ENCODE measurements around the gene OVOL1.

Gene OVOL1

DNA sequence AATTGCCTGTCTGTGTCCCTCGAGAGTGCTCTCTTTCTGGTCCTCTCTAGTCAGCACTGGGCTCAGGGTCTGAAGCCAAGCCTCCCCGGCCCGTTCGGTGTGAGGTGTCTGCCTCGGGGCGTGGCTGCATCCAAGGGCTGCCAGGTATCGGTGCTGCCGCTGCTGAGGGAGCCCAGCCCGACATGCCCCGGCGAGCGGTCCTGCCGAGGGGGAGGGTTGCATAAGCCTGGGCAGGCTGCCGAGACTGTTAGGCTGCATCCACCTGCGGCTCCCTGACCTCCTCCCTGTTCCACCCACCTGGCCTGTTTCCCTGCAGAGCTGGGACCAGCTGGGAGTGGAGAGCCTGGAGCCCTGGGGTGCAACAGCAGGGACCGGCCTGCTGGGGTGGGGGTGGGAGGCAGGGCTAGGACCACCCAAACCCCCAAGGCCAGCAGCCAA lies 6.3 kb downstream of the OVOL1 start:
- no peak for DNase-seq

DNA sequence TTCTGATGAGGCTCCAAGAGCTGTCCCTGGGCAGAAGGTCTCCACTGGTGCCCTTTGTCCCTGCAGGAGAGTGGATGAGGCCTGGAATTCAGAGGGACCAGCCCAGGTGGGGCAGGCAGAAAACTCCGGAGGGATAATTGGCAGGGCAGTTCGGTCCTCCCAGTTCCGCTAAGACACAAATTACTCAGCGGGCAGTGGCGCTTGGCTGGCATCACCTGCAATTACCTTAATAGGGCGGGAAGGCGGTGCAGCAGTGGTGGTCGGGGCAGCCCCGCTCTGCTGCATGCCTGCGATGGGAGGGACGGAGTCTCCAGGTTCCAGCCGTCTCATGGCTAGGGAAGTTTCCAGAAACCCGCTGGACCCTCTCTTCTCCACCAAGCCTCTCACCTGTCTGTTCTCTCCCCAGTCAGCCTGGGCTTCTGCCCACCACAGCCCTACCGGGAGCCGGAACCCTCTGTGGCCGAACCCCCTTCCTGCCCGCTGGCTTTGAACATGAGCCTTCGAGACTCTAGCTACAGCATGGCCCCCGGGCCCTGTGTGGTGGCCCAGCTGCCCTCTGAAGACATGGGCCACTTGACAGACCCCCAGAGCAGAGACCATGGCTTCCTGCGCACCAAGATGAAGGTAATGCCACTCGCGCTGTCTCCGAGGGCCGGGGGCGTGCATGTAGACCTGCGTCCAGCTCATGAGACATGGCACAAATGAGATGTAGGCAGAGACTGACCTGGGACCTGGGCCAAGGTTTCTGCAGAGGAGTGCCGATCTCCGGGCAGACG lies 7.0 kb downstream of the OVOL1 start:
- DNase-seq: no peak

- DNase-seq: no peak
Measured at GRCh38 chr11:65794570-65795510, 8.0 kb downstream of the OVOL1 start.

GRCh38 chr11:65796726-65797601 lies 10.1 kb downstream of the OVOL1 start:
- DNase-seq: no peak

- DNase-seq: no peak
Measured at GRCh38 chr11:65797711-65798110, 10.8 kb downstream of the OVOL1 start.

GRCh38 chr11:65798882-65799281 lies 12.0 kb downstream of the OVOL1 start:
- DNase-seq: no peak

DNA sequence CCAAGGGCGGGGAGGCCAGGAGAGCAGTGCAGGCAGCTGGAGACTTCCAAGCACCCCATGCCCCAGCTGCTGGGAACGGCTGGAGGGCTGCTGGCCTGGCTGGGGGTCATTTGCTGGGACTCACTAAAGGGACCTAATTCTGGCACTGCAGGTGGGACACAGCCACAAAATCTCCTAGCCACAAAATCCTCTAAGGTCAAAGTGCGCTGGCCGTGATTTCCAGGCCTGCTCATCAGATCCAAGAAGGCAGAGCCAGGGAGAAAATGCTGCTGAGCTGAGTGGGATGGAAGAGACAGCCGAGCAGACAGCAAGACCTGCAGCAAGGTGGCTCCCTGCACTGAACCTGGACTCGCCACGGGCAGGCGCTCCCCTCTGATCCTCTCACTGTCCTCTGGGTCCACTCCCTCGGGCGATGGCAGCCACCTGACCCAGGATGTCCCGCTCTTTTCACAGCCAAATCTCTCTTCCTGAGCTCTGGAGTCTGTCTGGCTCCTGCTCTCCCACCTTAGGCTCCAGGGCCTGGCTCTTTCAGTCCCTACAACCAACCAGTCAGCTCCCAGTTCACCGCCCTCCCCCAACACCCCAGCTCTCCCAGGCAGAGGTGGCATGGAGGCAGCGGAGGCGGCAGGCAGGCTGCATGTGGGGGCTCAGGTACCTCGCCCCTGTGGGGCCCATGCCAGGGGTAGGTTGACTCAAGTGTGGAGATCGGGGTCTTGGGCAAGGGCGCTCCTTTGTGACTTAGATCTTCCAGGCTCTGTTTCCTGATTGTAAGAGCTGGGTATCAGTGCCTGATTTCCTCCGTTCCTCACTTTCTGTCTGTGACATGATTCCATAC lies 14.5 kb downstream of the OVOL1 start:
- no peak for DNase-seq

GRCh38 chr11:65802841-65803240 lies 16.0 kb downstream of the OVOL1 start:
- no peak for DNase-seq

GRCh38 chr11:65803797-65804492 lies 17.1 kb downstream of the OVOL1 start:
- DNase-seq: no peak

GRCh38 chr11:65806979-65807378 lies 20.1 kb downstream of the OVOL1 start:
- no peak for DNase-seq

GRCh38 chr11:65808744-65809341 lies 22.0 kb downstream of the OVOL1 start:
- no peak for DNase-seq

- DNase-seq: no peak
Measured at GRCh38 chr11:65809496-65809895, 22.6 kb downstream of the OVOL1 start.

DNA sequence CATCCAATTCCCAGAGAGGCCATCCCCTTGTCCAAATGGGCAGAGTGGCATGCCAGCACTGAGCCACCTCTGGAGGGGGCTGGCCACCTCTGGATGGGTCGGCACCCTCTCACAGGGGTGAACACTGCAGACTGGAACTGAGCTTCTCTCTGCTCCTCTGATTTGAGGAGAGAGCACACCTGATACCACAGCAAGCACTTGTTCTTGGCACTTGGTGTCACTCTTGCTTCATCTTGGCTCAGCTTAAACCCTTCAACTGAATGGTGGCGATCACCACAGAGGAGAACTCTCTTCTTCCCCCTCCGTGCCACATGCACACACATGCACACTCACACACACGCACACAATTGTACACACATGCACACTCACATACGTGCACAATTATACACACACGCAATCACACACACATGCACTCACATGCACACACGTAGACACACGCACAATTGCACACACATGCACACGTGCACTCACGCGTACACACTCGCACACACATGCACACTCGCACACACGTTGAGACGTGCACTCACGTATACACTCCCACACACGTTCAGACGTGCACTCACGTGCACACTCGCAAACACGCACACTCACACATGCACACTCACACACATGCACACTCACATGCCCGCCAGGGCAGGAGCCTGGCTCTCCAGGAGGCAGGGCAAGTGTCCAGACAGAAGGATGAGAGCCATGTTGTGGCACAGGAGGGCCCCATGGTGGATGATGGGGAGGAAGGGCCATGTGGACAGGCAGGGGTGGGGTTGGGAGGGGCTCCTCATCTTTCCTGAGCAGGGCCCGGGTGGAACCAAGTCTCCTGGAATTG lies 23.4 kb downstream of the OVOL1 start:
- DNase-seq: no peak

- DNase-seq: no peak
Measured at GRCh38 chr11:65811764-65812475, 25.1 kb downstream of the OVOL1 start.

DNA sequence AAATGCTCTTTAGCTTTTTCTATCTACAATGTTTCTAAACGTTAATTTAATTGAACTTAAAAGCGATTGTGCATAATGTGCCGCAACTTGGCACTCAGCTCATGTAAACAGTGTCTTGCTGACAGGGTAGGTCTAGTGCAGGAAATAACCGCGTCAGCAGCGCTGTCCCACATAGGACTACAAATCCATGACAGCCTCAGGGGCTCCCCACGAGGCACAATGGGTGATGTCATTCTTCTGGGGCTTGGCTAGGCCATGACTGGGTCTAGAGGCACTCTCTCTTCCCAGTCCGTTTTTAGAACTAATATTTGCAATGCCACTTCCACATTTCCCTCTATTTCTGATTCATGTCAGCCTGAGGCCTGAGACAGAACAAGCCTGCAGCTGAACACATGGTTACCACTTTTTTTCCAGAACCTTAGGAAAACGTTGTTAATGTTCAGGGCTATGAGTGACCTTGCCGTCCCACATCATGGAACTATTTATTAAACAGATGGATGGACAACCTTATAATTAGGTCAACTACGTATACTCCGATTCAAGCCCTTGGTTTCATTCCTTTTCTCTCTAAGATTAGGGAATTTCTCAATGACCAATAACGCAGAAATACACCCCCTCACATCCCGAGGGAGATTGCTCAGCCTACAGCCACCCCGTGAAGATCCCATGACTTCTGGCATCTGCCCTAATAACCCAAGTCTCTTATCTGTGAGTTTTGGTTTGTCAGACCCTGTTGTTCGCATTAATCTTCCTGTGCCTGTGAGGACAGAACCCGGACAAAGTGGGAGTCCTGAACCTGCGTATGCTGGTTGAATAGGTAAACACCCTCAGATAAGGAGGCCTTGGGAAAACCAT lies 27.5 kb downstream of the OVOL1 start:
- DNase-seq: no peak

- no peak for DNase-seq
Measured at GRCh38 chr11:65814986-65815565, 28.2 kb downstream of the OVOL1 start.

DNA sequence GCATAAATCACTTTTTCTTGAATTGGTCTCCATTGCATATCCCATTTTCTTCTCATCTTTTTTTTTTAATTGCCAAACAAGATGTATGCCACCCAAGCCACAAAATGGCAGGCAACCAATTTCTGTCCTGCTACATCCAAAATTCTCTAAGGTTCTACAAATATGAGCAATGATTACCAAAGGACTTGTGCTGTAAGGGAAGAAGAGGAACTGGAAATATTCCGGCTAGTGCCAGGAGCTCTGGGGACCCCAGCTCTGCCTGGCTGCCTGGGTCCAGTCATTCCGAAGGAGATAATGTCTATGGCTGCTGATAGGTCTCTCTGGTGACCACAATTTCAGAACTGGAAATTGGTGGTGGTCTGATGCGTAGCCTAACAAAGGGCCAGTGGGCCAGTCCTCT lies 29.8 kb downstream of the OVOL1 start:
- DNase-seq: no peak

- no peak for DNase-seq
Measured at GRCh38 chr11:65817312-65817834, 30.5 kb downstream of the OVOL1 start.
